Osteocyte (in vitro differentiated cells): ENCODE results near the gene TIMM13. TPM values are rescaled to one million over a fixed set of nuclear protein-coding genes. Genes with fewer than 3 reads are reported as not detected.

Source experiments
- DNase-seq: peaks from one replicate; pipeline ENCODE4 v3.0.0; 2021; ENCODE audit warnings: mixed read lengths; ENCODE audit not compliant: unreplicated experiment; ENCODE audit errors: extremely low spot score
- H3K27ac Mint-ChIP-seq: one replicate; pipeline ENCODE4 v1.8.0; 2021; ENCODE audit warnings: mild to moderate bottlenecking, mixed read lengths; ENCODE audit not compliant: unreplicated experiment
- H3K27me3 Mint-ChIP-seq: one replicate; pipeline ENCODE4 v1.8.0; 2021; ENCODE audit warnings: mixed read lengths; ENCODE audit not compliant: unreplicated experiment
- H3K36me3 Mint-ChIP-seq: one replicate; pipeline ENCODE4 v1.8.0; 2021; ENCODE audit warnings: mixed read lengths; ENCODE audit not compliant: unreplicated experiment
- H3K4me1 Mint-ChIP-seq: one replicate; pipeline ENCODE4 v1.8.0; 2021; ENCODE audit warnings: mixed read lengths; ENCODE audit not compliant: unreplicated experiment
- H3K4me3 Mint-ChIP-seq: one replicate; pipeline ENCODE4 v1.8.0; 2021; ENCODE audit warnings: mild to moderate bottlenecking, moderate library complexity, mixed read lengths; ENCODE audit not compliant: unreplicated experiment
- H3K9me3 Mint-ChIP-seq: one replicate; pipeline ENCODE4 v1.8.0; 2021; ENCODE audit warnings: mixed read lengths; ENCODE audit not compliant: unreplicated experiment
- CTCF ChIP-seq: fragments of 200-600 bp; sonication (generic); IDR thresholded peaks from 2 replicates; pipeline ENCODE4 v1.5.0; 2021; ENCODE audit warnings: antibody characterized with exemption, mild to moderate bottlenecking, moderate library complexity
- total RNA-seq: library from RNA; stranded (reverse); gene quantifications from 2 replicates; pipeline ENCODE4 v1.2.1, GENCODE V29; 2021

TIMM13 gene
- total RNA-seq, 1 donor from 2014 or later, result 108 TPM

GRCh38 chr19:2453431-2454025 is 26.1 kb upstream of the TIMM13 start:
- Mint-ChIP-seq H3K27me3 (no peaks in the 10 kb centered on the region), H3K27ac (no peak overlapping the region), H3K4me3 (no peak overlapping the region), H3K9me3 (no peaks in the 10 kb centered on the region), H3K4me1 (peaks cover 18% of the 10 kb centered on the region), H3K36me3 (no peaks in the 10 kb centered on the region)
- no peak for TF ChIP-seq CTCF
- no peak for DNase-seq

GRCh38 chr19:2451741-2452140 is 24.4 kb upstream of the TIMM13 start:
- no peaks in the 10 kb centered on the region for H3K27me3 Mint-ChIP-seq
- H3K9me3 Mint-ChIP-seq, result no peaks in the 10 kb centered on the region
- H3K4me3 Mint-ChIP-seq, result no peak overlapping the region
- no peak overlapping the region for H3K27ac Mint-ChIP-seq
- peaks cover 12% of the 10 kb centered on the region for H3K4me1 Mint-ChIP-seq
- TF ChIP-seq CTCF, result no peak
- H3K36me3 Mint-ChIP-seq, result no peaks in the 10 kb centered on the region
- no peak for DNase-seq

- Mint-ChIP-seq H3K4me3 (no peak overlapping the region), H3K4me1 (peaks cover 12% of the 10 kb centered on the region), H3K27me3 (no peaks in the 10 kb centered on the region), H3K27ac (no peak overlapping the region), H3K9me3 (no peaks in the 10 kb centered on the region), H3K36me3 (no peaks in the 10 kb centered on the region)
- DNase-seq, result no peak
- TF ChIP-seq CTCF, result no peak
Observed at GRCh38 chr19:2451138-2451537, 23.8 kb upstream of the TIMM13 start.

GRCh38 chr19:2449019-2449418 is 21.6 kb upstream of the TIMM13 start:
- Mint-ChIP-seq H3K4me1 (no peaks in the 10 kb centered on the region), H3K36me3 (peaks cover 3% of the 10 kb centered on the region), H3K27ac (no peak overlapping the region), H3K9me3 (no peaks in the 10 kb centered on the region), H3K27me3 (no peaks in the 10 kb centered on the region), H3K4me3 (no peak overlapping the region)
- DNase-seq, result no peak
- TF ChIP-seq CTCF, result no peak

GRCh38 chr19:2446381-2446780 is 19.0 kb upstream of the TIMM13 start:
- no peaks in the 10 kb centered on the region for H3K27me3 Mint-ChIP-seq
- no peak overlapping the region for H3K4me3 Mint-ChIP-seq
- no peak for DNase-seq
- no peak overlapping the region for H3K27ac Mint-ChIP-seq
- no peaks in the 10 kb centered on the region for H3K4me1 Mint-ChIP-seq
- TF ChIP-seq CTCF, result no peak
- no peaks in the 10 kb centered on the region for H3K9me3 Mint-ChIP-seq
- H3K36me3 Mint-ChIP-seq, result peaks cover 6% of the 10 kb centered on the region
